T-helper 1 cell (primary cell): ENCODE measurements around the gene ADGRE2.
"Not testable (repeated sequence)": the region's sequence is repeated elsewhere in the genome, so short reads cannot be mapped to it uniquely, and the experiment has no call there.

ENCODE experiments used
- DNase-seq, 5 donors: peaks; one replicate each; pipeline ENCODE4 v3.0.0-alpha.2; 2012 to 2020
- total RNA-seq, 4 donors: gene quantifications; one replicate each; lab custom pipeline; 2026; lab: John Stamatoyannopoulos, UW

Gene ADGRE2
- 1.2 to 11.8 (median 5.7) reads per million in 4 donors for total RNA-seq

GRCh38 chr19:14778110-14778845, at the start of gene ADGRE2:
Gene ADGRE2 (minus strand): TSS chr19:14778560. CDS start chr19:14776756, 1,804 bp downstream.
- not testable (repeated sequence) for DNase-seq

GRCh38 chr19:14826006-14826405, 47.6 kb upstream of the ADGRE2 start:
- DNase-seq = no peak

- no peak for DNase-seq
These were observed 43.6 kb upstream of the ADGRE2 start for GRCh38 chr19:14821937-14822336.

GRCh38 chr19:14818588-14818987, 40.2 kb upstream of the ADGRE2 start:
- DNase-seq = no peak

GRCh38 chr19:14817052-14817451, 38.7 kb upstream of the ADGRE2 start:
- DNase-seq = no peak

- DNase-seq = no peak
These were observed 36.8 kb upstream of the ADGRE2 start for GRCh38 chr19:14814982-14815652.

GRCh38 chr19:14809272-14810057, 31.1 kb upstream of the ADGRE2 start:
- DNase-seq = no peak

GRCh38 chr19:14804765-14805164, 26.4 kb upstream of the ADGRE2 start:
- no peak for DNase-seq

GRCh38 chr19:14798760-14799159, 20.4 kb upstream of the ADGRE2 start:
- DNase-seq = no peak

- DNase-seq = no peak
These were observed 17.7 kb upstream of the ADGRE2 start for GRCh38 chr19:14796021-14796420.

- DNase-seq = no peak
These were observed 16.8 kb upstream of the ADGRE2 start for GRCh38 chr19:14795078-14795721.

GRCh38 chr19:14792250-14792649, 13.9 kb upstream of the ADGRE2 start:
- not testable (repeated sequence) for DNase-seq

- no peak for DNase-seq
These were observed 8.1 kb upstream of the ADGRE2 start for GRCh38 chr19:14786421-14786851.

- DNase-seq = not testable (repeated sequence)
These were observed 6.9 kb upstream of the ADGRE2 start for GRCh38 chr19:14785102-14785793.

- not testable (repeated sequence) for DNase-seq
These were observed 6.4 kb upstream of the ADGRE2 start for GRCh38 chr19:14784730-14785101.

GRCh38 chr19:14783410-14783998, 5.1 kb upstream of the ADGRE2 start:
- DNase-seq = not testable (repeated sequence)

GRCh38 chr19:14782626-14783409, 4.5 kb upstream of the ADGRE2 start:
- DNase-seq = no peak

- DNase-seq = not testable (repeated sequence)
These were observed 3.6 kb upstream of the ADGRE2 start for GRCh38 chr19:14781713-14782536.

GRCh38 chr19:14780622-14781225, 2.4 kb upstream of the ADGRE2 start:
- DNase-seq = not testable (repeated sequence)
